Panc1 (cell line): ENCODE measurements around the gene PGLYRP2.

Experiments
- POLR2AphosphoS5 ChIP-seq: IDR thresholded peaks from 2 replicates; pipeline ENCODE4 v1.6.1; 2012; ENCODE audit warnings: mild to moderate bottlenecking, low read depth, low read length, moderate library complexity
- REST ChIP-seq, 2 experiments: IDR thresholded peaks; 2 replicates each; pipeline ENCODE4 v1.6.1; 2011 to 2012; ENCODE audit warnings: low read depth in 2 of 2, control low read depth in 1 of 2, low read length in 1 of 2, mild to moderate bottlenecking in 1 of 2, moderate library complexity in 1 of 2; ENCODE audit not compliant: insufficient read depth in 1 of 2
- TCF7L2 ChIP-seq: IDR thresholded peaks from 2 replicates; pipeline ENCODE4 v1.6.1; 2011; ENCODE audit warnings: mild to moderate bottlenecking, low read depth, low read length, inconsistent platforms
- TF ChIP-seq, protein P1 (sequence below): fragments of 450-650 bp; IDR thresholded peaks from 2 replicates; pipeline ENCODE4 v1.5.1; 2017; ENCODE audit warnings: mild to moderate bottlenecking

- no peak for TF ChIP-seq POLR2AphosphoS5
- TF ChIP-seq, protein P1, sequence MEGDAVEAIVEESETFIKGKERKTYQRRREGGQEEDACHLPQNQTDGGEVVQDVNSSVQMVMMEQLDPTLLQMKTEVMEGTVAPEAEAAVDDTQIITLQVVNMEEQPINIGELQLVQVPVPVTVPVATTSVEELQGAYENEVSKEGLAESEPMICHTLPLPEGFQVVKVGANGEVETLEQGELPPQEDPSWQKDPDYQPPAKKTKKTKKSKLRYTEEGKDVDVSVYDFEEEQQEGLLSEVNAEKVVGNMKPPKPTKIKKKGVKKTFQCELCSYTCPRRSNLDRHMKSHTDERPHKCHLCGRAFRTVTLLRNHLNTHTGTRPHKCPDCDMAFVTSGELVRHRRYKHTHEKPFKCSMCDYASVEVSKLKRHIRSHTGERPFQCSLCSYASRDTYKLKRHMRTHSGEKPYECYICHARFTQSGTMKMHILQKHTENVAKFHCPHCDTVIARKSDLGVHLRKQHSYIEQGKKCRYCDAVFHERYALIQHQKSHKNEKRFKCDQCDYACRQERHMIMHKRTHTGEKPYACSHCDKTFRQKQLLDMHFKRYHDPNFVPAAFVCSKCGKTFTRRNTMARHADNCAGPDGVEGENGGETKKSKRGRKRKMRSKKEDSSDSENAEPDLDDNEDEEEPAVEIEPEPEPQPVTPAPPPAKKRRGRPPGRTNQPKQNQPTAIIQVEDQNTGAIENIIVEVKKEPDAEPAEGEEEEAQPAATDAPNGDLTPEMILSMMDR, result no peak
- TF ChIP-seq REST (IDR thresholded peaks at IDR 0.05; ENCODE audit: insufficient read depth in 1 of 2, low read depth in 2 of 2, low read length in 1 of 2), result no peak
- no peak for TF ChIP-seq TCF7L2
These were observed 29.4 kb downstream of the PGLYRP2 start, which contains the start of gene WIZ for GRCh38 chr19:15449620-15450527.
